SK-N-SH treated with all-trans-retinoic acid at 6 μM for 48 hours (cell line): ENCODE results near the gene GLRX5.

Source experiments
- BACH2 ChIP-seq: fragments of 250-450 bp; sonication (Bioruptor Pico); IDR thresholded peaks from 2 replicates; pipeline ENCODE4 v1.9.0; 2021; ENCODE audit warnings: mild to moderate bottlenecking, borderline replicate concordance
- RARB ChIP-seq: fragments of 250-450 bp; sonication (Bioruptor Pico); IDR thresholded peaks from 2 replicates; pipeline ENCODE4 v1.8.0; 2021; ENCODE audit warnings: mild to moderate bottlenecking, moderate library complexity
- SNAI2 ChIP-seq: fragments of 250-450 bp; sonication (Bioruptor Pico); IDR thresholded peaks from 2 replicates; pipeline ENCODE4 v1.5.0; 2020; ENCODE audit warnings: mild to moderate bottlenecking, moderate library complexity
- TOX ChIP-seq: fragments of 250-450 bp; sonication (Bioruptor Pico); IDR thresholded peaks from 2 replicates; pipeline ENCODE4 v1.8.0; 2021; ENCODE audit warnings: mild to moderate bottlenecking, moderate library complexity, borderline replicate concordance
- ZFP30 ChIP-seq: fragments of 450-650 bp; formaldehyde crosslinking; IDR thresholded peaks from 2 replicates; pipeline ENCODE4 v1.5.0; 2022; ENCODE audit warnings: mild to moderate bottlenecking, moderate library complexity
- ZNF565 ChIP-seq: fragments of 450-650 bp; formaldehyde crosslinking; conservative IDR thresholded peaks from 2 replicates; pipeline ENCODE4 v1.5.0; 2020; ENCODE audit warnings: low read depth, mild to moderate bottlenecking, moderate library complexity
- ZNF70 ChIP-seq: fragments of 450-650 bp; formaldehyde crosslinking; IDR thresholded peaks from 2 replicates; pipeline ENCODE4 v1.5.0; 2020; ENCODE audit warnings: mild to moderate bottlenecking, moderate library complexity
- TF ChIP-seq, protein P1 (sequence below): fragments of 250-450 bp; sonication (Bioruptor Pico); IDR thresholded peaks from 2 replicates; pipeline ENCODE4 v1.8.0; 2021; ENCODE audit warnings: low read depth, mild to moderate bottlenecking, moderate library complexity, borderline replicate concordance
- TF ChIP-seq, protein P2 (sequence below): fragments of 250-450 bp; sonication (Bioruptor Pico); IDR thresholded peaks from 2 replicates; pipeline ENCODE4 v1.8.0; 2020; ENCODE audit warnings: mild to moderate bottlenecking, moderate library complexity, borderline replicate concordance
- TF ChIP-seq, protein P3 (sequence below): fragments of 250-450 bp; sonication (Bioruptor Pico); IDR thresholded peaks from 2 replicates; pipeline ENCODE4 v1.5.1; 2021; ENCODE audit warnings: mild to moderate bottlenecking, moderate library complexity

DNA sequence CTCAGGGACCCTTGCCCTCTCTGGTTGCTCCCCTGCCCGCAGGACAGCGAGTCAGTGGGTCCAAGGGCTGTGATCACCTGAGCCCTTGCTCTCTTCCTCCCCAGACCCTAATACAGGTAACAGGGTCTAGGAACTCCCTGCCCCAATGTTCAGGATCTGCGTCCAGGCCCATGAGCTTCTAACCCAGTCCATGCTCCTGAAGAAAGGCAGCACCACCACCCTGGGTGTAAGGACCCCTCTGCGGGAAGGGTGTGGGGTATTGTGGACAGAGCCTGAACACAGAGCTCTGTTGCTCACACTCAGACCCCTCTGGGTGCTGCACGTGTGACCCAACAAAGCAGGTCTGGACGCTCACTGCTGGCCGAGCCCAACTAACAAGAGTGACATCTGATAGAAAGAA lies 18.3 kb downstream of the GLRX5 start:
- TF ChIP-seq, protein P1, sequence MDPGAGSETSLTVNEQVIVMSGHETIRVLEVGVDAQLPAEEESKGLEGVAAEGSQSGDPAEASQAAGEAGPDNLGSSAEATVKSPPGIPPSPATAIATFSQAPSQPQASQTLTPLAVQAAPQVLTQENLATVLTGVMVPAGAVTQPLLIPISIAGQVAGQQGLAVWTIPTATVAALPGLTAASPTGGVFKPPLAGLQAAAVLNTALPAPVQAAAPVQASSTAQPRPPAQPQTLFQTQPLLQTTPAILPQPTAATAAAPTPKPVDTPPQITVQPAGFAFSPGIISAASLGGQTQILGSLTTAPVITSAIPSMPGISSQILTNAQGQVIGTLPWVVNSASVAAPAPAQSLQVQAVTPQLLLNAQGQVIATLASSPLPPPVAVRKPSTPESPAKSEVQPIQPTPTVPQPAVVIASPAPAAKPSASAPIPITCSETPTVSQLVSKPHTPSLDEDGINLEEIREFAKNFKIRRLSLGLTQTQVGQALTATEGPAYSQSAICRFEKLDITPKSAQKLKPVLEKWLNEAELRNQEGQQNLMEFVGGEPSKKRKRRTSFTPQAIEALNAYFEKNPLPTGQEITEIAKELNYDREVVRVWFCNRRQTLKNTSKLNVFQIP (CRISPR knock-in tag), result no peak
- no peak for TF ChIP-seq ZNF70 (CRISPR knock-in tag)
- no peak for TF ChIP-seq RARB
- TF ChIP-seq ZFP30 (CRISPR knock-in tag), result no peak
- TF ChIP-seq, protein P2, sequence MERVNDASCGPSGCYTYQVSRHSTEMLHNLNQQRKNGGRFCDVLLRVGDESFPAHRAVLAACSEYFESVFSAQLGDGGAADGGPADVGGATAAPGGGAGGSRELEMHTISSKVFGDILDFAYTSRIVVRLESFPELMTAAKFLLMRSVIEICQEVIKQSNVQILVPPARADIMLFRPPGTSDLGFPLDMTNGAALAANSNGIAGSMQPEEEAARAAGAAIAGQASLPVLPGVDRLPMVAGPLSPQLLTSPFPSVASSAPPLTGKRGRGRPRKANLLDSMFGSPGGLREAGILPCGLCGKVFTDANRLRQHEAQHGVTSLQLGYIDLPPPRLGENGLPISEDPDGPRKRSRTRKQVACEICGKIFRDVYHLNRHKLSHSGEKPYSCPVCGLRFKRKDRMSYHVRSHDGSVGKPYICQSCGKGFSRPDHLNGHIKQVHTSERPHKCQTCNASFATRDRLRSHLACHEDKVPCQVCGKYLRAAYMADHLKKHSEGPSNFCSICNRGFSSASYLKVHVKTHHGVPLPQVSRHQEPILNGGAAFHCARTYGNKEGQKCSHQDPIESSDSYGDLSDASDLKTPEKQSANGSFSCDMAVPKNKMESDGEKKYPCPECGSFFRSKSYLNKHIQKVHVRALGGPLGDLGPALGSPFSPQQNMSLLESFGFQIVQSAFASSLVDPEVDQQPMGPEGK, result no peak
- no peak for TF ChIP-seq TOX (CRISPR knock-in tag)
- TF ChIP-seq ZNF565 (CRISPR knock-in tag), result no peak
- no peak for TF ChIP-seq SNAI2
- TF ChIP-seq, protein P3, sequence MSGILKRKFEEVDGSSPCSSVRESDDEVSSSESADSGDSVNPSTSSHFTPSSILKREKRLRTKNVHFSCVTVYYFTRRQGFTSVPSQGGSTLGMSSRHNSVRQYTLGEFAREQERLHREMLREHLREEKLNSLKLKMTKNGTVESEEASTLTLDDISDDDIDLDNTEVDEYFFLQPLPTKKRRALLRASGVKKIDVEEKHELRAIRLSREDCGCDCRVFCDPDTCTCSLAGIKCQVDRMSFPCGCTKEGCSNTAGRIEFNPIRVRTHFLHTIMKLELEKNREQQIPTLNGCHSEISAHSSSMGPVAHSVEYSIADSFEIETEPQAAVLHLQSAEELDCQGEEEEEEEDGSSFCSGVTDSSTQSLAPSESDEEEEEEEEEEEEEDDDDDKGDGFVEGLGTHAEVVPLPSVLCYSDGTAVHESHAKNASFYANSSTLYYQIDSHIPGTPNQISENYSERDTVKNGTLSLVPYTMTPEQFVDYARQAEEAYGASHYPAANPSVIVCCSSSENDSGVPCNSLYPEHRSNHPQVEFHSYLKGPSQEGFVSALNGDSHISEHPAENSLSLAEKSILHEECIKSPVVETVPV, result no peak
- no peak for TF ChIP-seq BACH2
